ENCODE results near the gene RBM33. TPM values are rescaled to one million over a fixed set of nuclear protein-coding genes. Genes with fewer than 3 reads are reported as not detected.

RBM33 gene
- total RNA-seq, 2 donors from 2014 or later: 86.8 to 87.1 TPM

DNA sequence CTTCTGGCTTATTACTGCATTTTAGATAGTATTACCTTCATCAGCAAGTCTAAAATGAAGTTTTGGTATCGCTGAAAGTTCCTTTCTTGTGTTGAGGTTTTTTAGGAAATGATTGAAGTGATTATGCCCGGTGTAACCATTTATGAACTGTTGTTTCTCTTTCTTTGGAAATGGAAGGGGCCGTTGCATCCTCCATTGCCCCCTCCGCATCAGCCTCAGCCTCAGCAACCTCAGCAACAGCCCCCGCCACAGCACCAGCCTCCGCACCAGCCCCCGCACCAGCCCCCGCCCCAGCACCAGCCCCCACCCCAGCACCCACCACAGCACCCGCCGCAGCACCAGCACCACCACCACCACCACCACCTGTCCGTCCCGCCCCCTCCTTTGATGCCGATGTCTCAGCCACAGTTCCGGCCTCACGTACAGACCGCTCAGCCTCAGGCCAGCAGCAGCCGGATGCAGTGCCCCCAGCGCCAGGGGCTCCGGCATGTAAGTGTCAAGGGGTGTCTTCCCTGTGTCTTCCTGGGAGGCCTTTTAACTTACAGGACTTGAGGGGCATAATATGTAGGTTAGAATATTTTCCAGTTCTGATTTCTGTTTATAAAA, 95.2 kb downstream of the RBM33 start:
- Histone ChIP-seq H3K9ac (ENCODE audit: extremely low read depth, low read length, poor library complexity, severe bottlenecking) (no peak overlapping the region), H3K4me3 (ENCODE audit: low read length) (no peak overlapping the region), H3K9me3 (ENCODE audit: control insufficient read depth, low read length) (no peaks in the 10 kb centered on the region), H3K27ac (ENCODE audit: low read depth, low read length) (no peak overlapping the region), H3K27me3 (ENCODE audit: control insufficient read depth, insufficient read depth, low read length, poor library complexity, severe bottlenecking) (no peaks in the 10 kb centered on the region), H3K36me3 (ENCODE audit: control insufficient read depth, insufficient read depth, low read length) (peaks cover 76% of the 10 kb centered on the region), H3K4me1 (ENCODE audit: control insufficient read depth, insufficient read depth, low read length) (no peaks in the 10 kb centered on the region)
- Mint-ChIP-seq H3K4me3 (no peak overlapping the region), H3K27me3 (ENCODE audit: insufficient read depth) (no peaks in the 10 kb centered on the region), H3K9me3 (no peaks in the 10 kb centered on the region), H3K27ac (no peak overlapping the region), H3K36me3 (ENCODE audit: low read depth) (peaks cover 56% of the 10 kb centered on the region), H3K4me1 (no peaks in the 10 kb centered on the region)
- 98% methylated on average over 13 of the region's 19 CpGs; no CpG with 5 or more reads in 1 of the 2 experiments for WGBS, 2 experiments (ENCODE audit: insufficient coverage in 1 of 2, insufficient read length in 1 of 2)
- DNase-seq: no peak
- TF ChIP-seq CTCF (conservative IDR thresholded peaks at IDR 0.05): no peak

DNA sequence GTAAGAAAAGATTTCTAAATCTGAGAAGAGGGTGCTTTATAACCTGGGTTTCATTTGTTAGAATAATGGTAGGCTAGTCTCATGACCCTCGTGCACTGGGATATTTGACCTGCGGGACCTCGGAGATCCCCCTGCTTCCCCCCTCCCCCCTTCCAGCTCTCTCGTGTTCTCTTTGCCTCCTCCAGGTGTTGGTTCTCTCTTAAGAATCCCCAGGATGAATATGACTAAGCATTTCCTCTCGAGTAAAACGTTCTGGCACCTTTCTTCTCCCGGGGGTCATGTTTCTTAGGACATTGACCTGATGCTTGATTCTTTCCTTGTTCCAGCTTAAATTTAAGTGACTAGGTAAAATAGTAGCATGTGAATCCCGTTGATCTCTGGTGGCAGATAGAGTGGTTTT, 96.6 kb downstream of the RBM33 start:
- Histone ChIP-seq H3K27me3 (ENCODE audit: control insufficient read depth, insufficient read depth, low read length, poor library complexity, severe bottlenecking) (no peaks in the 10 kb centered on the region), H3K36me3 (ENCODE audit: control insufficient read depth, insufficient read depth, low read length) (peaks cover 91% of the 10 kb centered on the region), H3K9me3 (ENCODE audit: control insufficient read depth, low read length) (no peaks in the 10 kb centered on the region), H3K4me1 (ENCODE audit: control insufficient read depth, insufficient read depth, low read length) (no peaks in the 10 kb centered on the region), H3K27ac (ENCODE audit: low read depth, low read length) (no peak overlapping the region), H3K4me3 (ENCODE audit: low read length) (no peak overlapping the region), H3K9ac (ENCODE audit: extremely low read depth, low read length, poor library complexity, severe bottlenecking) (no peak overlapping the region)
- H3K9me3 Mint-ChIP-seq: no peaks in the 10 kb centered on the region
- 80 to 83% methylated on average over 7 to 8 of the region's 8 CpGs for WGBS, 2 experiments (ENCODE audit: insufficient coverage in 1 of 2, insufficient read length in 1 of 2)
- H3K27ac Mint-ChIP-seq: no peak overlapping the region
- DNase-seq: peak; percentile 59
- H3K4me3 Mint-ChIP-seq: no peak overlapping the region
- H3K36me3 Mint-ChIP-seq (ENCODE audit: low read depth): peaks cover 67% of the 10 kb centered on the region
- no peak for TF ChIP-seq CTCF (conservative IDR thresholded peaks at IDR 0.05)
- no peaks in the 10 kb centered on the region for H3K27me3 Mint-ChIP-seq (ENCODE audit: insufficient read depth)
- H3K4me1 Mint-ChIP-seq: no peaks in the 10 kb centered on the region

GRCh38 chr7:155741805-155742204, 97.3 kb downstream of the RBM33 start:
- no peaks in the 10 kb centered on the region for H3K9me3 Mint-ChIP-seq
- Histone ChIP-seq H3K27ac (ENCODE audit: low read depth, low read length) (no peak overlapping the region), H3K27me3 (ENCODE audit: control insufficient read depth, insufficient read depth, low read length, poor library complexity, severe bottlenecking) (no peaks in the 10 kb centered on the region), H3K4me3 (ENCODE audit: low read length) (no peak overlapping the region), H3K9ac (ENCODE audit: extremely low read depth, low read length, poor library complexity, severe bottlenecking) (no peak overlapping the region), H3K4me1 (ENCODE audit: control insufficient read depth, insufficient read depth, low read length) (no peaks in the 10 kb centered on the region), H3K36me3 (ENCODE audit: control insufficient read depth, insufficient read depth, low read length) (peaks cover 94% of the 10 kb centered on the region), H3K9me3 (ENCODE audit: control insufficient read depth, low read length) (no peaks in the 10 kb centered on the region)
- no peaks in the 10 kb centered on the region for H3K27me3 Mint-ChIP-seq (ENCODE audit: insufficient read depth)
- 93 to 97% methylated on average over 15 to 16 of the region's 16 CpGs for WGBS, 2 experiments (ENCODE audit: insufficient coverage in 1 of 2, insufficient read length in 1 of 2)
- no peaks in the 10 kb centered on the region for H3K4me1 Mint-ChIP-seq
- TF ChIP-seq CTCF (conservative IDR thresholded peaks at IDR 0.05): no peak
- peak overlapping the region; percentile 33 for H3K27ac Mint-ChIP-seq
- DNase-seq: no peak
- peaks cover 73% of the 10 kb centered on the region for H3K36me3 Mint-ChIP-seq (ENCODE audit: low read depth)
- no peak overlapping the region for H3K4me3 Mint-ChIP-seq
